ENCODE data around the gene NYNRIN. TPM values are rescaled to one million over a fixed set of nuclear protein-coding genes. Genes with fewer than 3 reads are reported as not detected.
"Not testable (repeated sequence)": the region's sequence is repeated elsewhere in the genome, so short reads cannot be mapped to it uniquely, and the experiment has no call there.

The NYNRIN gene
- total RNA-seq, 1 donor from 2014 or later = 2.4 TPM

- DNase-seq (ENCODE audit: low read depth) = peak; percentile 80
These were observed 32.9 kb downstream of the NYNRIN start for GRCh38 chr14:24431569-24432258.

DNA sequence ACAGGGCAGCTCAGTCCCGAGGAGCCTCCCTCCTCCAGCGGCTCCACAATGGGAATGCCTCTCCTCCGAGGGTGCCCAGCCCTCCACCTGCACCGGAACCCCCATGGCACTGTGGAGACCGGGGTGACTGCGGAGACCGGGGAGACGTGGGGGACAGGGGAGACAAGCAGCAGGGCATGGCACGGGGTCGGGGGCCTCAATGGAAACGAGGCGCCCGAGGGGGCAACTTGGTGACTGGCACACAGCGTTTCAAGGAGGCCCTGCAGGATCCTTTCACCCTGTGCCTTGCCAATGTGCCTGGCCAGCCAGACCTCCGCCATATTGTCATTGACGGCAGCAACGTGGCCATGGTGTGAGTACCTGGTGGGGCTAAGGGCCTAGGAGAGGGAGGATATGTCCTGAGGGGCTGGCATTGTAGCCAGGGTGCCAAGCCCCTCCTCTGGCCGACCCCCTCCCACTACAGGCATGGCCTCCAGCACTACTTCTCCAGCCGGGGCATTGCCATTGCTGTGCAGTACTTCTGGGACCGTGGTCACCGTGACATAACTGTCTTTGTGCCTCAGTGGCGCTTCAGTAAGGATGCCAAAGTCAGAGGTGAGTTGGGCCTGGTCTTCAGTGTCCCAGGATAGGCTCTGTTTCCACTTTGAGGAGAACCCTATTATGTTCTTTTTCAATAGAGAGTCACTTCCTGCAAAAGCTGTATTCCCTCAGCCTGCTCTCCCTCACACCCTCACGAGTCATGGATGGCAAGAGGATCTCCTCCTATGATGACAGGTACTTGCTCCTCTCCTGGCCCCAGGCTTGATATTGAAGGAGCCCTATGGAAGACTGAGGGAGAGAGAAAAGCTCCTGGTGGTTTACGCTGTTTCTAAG lies 33.7 kb downstream of the NYNRIN start:
- DNase-seq (ENCODE audit: low read depth) = no peak

GRCh38 chr14:24434036-24434435 lies 35.2 kb downstream of the NYNRIN start:
- no peak for DNase-seq (ENCODE audit: low read depth)

DNA sequence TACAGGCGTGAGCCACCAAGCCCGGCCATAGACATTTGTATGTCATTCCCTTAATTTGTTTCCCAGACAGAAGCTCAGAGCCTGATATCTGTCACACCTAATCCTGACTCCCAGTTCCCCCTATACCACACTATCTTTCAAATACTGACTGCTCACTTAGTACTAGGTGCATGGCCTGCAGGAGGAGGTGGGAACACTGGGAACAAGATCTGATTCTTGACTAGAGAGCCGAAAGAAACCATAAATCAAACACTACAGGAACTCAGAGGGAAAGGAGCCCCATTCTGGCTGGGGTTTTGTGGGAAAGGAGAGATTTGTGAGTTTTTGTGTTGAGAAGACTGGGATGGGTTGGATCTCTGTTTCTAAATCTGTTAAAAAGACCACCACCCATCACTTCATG lies 35.9 kb downstream of the NYNRIN start:
- no peak for DNase-seq (ENCODE audit: low read depth)

DNA sequence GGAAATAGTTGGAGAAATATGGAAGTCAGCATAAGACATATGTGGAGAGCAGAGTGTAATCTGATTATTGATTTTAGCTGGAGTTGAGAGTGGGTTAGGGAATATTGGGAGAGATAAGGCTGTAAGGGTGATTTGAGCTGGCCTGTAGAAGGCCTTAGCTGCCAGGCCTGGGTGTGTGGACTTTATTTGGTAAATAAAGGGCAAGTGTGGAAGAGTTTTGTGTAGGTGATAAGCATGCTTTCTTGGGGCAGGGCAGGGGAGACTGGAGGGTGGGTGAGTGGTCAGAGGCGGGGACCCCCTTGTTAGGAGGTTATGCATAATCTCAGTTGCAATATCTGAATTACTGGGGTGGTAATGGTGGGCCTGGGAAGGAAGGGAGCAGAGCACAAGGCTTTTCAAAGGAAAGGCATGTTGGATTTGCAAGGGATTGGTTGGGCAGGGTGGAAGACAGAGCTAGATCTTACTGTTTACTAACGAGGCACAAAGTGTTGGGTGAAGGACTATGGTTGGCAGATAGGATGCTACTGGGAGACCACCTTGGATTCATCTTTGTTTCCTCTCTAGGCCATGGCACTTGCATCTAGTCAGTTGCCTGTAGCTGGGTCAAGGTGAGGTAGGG lies 36.5 kb downstream of the NYNRIN start:
- no peak for DNase-seq (ENCODE audit: low read depth)

- no peak for DNase-seq (ENCODE audit: low read depth)
These were observed 37.2 kb downstream of the NYNRIN start for GRCh38 chr14:24435998-24436354.

DNA sequence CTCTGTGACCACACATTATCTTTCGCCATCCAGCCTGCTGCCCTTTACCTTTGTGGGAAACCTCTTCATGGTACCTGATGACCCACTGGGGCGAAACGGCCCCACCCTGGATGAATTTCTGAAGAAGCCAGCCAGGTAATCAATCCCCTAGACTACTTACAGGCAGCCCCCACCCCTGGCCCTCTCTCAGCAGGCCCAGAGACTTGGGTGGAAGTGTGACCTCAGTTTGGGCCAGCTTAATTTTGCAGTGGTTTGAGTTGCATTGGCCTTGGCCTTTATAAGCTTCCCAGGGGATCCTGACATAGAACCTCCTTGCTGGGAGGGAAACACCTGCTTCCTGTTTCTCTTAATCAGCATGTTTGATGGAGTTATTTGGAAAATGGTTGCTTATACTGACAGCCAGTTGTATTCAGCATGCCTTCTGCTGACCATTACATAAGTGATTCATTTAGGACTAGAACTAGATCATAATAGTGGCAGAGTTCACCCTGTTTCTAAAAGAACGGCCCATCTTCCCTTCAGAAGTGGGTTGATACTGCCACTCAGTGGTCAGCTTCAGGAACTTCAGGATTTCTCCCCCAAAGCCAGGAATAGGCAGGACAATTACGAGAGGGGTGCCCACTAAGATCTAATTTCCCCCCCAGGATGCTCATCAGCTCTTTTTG lies 37.7 kb downstream of the NYNRIN start:
- peak; percentile 69 for DNase-seq (ENCODE audit: low read depth)

- DNase-seq (ENCODE audit: low read depth) = no peak
These were observed 38.4 kb downstream of the NYNRIN start for GRCh38 chr14:24437020-24437735.

GRCh38 chr14:24437736-24438067 lies 38.9 kb downstream of the NYNRIN start:
- DNase-seq (ENCODE audit: low read depth) = no peak

GRCh38 chr14:24438223-24439097 lies 39.7 kb downstream of the NYNRIN start:
- DNase-seq (ENCODE audit: low read depth) = no peak

DNA sequence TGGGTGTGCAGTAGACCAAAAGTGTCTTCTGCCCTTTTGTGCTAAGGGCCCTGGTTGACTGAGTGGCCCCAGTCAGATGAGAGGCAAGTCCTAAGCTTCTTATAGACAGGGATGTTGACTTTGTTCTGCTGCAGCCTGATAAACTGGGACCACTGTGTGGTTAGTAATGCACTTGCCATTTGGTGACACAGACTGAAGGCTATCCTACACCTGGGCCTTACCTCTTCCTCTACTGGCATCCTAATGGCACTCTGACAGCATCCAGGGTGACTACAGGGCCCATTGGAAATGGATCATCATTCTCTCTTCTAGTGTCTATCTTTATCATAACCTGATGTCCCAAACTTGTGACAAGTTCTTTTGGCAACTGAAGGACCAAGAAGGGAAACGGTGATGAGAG lies 40.5 kb downstream of the NYNRIN start:
- no peak for DNase-seq (ENCODE audit: low read depth)

- no peak for DNase-seq (ENCODE audit: low read depth)
These were observed 41.2 kb downstream of the NYNRIN start for GRCh38 chr14:24439830-24440605.

DNA sequence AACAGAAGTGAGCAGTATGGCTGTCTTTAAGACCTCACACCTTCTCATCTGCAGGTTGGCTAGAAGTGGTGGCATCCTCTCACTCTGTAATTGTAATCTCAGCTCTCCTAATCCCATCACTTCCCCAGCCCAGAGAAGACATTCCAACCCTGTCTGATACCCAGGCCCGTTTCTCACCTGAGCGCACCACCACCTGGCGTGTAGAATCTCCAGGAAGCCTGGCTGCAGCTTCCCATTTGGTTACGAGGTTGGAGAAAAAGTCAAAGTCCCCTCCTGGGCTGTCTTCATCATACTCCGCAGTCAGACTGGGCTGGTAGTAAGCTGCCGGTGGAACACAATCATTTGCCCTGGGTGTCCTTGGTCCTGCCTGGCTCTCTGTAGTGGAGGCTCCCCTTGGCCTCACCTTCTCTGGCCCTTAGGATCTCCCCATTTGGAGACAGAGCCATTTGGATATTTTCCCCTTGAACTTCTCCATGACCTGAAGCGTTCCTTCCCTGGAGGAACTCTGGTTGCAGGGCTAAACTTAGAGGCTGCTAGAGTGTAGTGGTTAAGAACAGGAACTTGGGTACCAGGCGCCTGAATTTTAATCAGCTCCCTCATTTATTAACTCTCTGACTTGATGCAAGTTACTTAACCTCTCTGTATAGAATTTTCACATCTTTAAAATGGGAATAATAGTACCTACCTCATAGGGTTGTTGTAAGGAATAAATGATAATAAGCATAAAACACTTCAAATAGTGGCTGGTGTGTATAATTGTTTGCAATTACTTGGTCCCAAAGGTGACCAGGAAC lies 42.0 kb downstream of the NYNRIN start:
- DNase-seq (ENCODE audit: low read depth) = no peak

DNA sequence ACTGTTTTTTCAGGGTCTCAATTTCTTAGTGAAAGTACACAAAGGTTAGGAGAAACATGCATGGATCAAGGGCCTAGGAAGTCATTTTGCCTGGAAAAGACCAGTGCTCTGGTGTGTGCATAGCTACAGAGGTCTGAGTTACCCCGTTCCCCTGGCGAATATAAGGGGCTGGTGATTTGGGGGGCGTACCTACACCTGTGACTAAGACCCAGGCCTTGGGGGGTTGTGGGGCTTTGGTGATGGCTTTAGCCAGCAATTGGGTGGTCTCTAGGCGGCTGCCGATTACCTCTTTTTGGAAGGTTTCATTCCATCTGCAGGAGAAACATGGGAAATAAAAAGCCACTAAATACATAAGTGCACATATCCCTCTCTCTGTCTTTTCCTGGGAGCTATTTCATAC lies 42.7 kb downstream of the NYNRIN start:
- no peak for DNase-seq (ENCODE audit: low read depth)

- peak; percentile 40 for DNase-seq (ENCODE audit: low read depth)
These were observed 43.1 kb downstream of the NYNRIN start for GRCh38 chr14:24441904-24442239.

DNA sequence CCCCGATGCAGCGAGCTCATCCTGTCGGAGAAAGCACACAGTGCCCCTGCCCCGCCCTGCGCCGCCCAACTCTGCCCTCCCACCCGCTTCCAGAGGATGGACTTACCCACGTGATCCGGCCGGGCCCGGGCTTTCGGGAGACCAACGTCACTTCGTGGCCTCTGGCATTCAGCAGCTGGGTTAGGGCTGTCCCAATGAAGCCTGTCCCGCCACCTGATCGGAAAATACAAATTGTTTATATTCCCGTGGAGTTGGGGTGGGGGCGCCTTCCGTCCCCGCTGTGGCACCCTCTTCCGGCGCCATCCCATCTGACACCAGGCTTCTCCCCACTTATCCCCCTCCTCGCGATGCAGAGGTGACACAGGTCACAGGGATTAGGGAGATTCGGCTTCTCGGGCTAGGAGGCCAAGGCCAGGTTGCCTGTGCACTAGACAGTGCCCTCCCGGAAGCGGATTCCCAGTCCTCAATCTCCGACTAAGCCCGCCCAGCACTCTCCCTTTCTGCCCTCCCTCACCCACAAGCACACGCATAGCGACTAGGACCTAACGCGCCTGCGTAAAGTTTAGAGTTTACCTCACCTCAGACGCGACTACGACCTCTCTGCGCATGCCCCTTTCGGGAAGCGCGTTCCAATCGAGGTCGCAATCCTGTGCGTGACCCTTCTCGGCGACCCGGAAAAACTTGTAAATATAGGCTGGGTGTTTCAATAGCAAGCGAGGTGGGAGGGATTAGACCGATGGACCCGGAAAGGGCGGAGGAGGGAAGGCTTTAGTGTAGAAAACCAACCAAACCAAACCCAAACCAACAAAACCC lies 43.6 kb downstream of the NYNRIN start, which contains the start of gene SDR39U1:
SDR39U1 (minus strand) TSS at position 537 of the 813 bp plus-strand sequence; CDS start at position 530, 7 bp downstream.
- DNase-seq (ENCODE audit: low read depth) = peak; percentile 97

DNA sequence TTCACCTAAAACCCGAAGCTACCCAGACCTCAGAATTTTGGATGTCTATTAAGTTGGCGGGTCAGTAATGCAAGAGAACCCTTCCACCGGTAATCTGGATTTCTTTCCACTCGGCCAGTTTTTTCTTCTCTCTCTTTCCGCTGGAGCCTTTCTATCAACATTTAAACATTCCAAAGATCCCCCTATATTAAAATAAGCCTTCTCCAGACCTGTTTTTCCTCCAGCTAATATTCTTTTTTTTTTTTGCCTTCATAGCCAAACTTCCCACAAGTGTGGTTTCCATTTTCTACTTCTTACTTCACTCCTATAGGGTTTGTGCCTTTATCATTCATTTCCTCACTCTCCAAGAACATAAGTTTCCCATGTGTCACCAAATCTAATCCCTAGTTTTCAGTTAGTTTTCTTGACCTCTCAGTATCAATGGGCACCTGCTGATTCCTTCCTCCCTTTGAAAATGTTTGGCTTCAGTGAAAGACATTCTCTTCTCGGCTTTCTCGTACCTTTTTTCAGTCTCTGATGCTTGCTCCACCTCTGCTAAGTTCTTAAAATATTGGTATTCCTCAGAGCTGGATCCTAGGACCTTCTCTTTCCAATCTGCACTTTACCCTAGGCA lies 44.4 kb downstream of the NYNRIN start:
- peak; percentile 14 for DNase-seq (ENCODE audit: low read depth)

DNA sequence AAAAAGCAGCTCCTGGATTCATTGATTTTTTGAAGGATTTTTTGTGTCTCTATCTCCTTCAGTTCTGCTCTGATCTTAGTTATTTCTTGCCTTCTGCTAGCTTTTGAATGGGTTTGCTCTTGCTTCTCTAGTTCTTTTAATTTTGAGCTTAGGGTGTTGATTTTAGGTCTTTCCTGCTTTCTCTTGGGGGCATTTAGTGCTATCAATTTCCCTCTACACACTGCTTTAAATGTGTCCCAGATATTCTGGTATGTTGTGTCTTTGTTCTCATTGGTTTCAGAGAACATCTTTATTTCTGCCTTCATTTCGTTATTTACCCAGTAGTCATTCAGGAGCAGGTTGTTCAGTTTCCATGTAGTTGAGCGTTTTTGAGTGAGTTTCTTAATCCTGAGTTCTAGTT lies 52.0 kb downstream of the NYNRIN start:
- DNase-seq (ENCODE audit: low read depth) = not testable (repeated sequence)

Data from renal cortical epithelial cell (primary cell).